GM21717 (cell line): Measurements from ENCODE around the gene GP1BA.

Source experiments
- ATAC-seq: cut with Tn5 transposase; IDR thresholded peaks from one replicate; pipeline ENCODE4 v1.9.1; 2021; ENCODE audit warnings: mild to moderate bottlenecking, moderate library complexity; ENCODE audit not compliant: unreplicated experiment

GP1BA gene

DNA sequence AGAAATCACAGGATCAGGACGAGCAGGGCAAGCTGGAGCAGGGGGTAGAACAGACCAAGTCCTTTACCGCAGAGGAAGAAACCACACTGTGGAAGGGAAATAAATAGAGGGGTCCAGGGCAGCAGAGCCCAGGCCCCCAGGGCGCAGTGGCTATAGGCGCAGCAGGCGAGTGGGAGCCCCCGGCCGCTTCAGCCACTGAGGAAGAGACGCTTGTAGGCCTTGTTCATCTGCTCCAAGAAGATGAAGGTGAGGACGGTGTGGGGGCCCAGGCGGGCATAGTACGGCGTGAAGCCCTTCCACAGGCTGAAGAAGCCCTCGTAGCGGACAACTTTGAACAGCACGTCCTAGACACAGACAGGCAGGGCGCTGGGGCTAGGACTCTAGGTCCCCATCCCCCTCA lies 5.5 kb downstream of the GP1BA start:
- ATAC-seq: no peak

- no peak for ATAC-seq
Observed at GRCh38 chr17:4938069-4938491, 6.0 kb downstream of the GP1BA start.

- ATAC-seq: no peak
Observed at GRCh38 chr17:4938688-4939545, 6.8 kb downstream of the GP1BA start.

DNA sequence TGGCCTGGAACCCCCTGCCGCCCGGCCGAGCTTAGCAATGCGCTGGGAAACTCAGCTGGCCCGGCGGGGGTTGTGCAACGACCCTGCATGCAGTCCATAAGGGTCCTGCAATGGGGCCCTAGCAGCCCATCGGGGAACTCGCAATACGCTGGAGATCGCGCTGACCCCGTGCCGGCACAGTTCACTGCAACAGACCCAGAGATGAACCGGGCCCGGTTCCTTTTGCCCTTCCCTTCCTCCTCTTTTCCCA lies 7.4 kb downstream of the GP1BA start:
- peak; percentile 10 for ATAC-seq

DNA sequence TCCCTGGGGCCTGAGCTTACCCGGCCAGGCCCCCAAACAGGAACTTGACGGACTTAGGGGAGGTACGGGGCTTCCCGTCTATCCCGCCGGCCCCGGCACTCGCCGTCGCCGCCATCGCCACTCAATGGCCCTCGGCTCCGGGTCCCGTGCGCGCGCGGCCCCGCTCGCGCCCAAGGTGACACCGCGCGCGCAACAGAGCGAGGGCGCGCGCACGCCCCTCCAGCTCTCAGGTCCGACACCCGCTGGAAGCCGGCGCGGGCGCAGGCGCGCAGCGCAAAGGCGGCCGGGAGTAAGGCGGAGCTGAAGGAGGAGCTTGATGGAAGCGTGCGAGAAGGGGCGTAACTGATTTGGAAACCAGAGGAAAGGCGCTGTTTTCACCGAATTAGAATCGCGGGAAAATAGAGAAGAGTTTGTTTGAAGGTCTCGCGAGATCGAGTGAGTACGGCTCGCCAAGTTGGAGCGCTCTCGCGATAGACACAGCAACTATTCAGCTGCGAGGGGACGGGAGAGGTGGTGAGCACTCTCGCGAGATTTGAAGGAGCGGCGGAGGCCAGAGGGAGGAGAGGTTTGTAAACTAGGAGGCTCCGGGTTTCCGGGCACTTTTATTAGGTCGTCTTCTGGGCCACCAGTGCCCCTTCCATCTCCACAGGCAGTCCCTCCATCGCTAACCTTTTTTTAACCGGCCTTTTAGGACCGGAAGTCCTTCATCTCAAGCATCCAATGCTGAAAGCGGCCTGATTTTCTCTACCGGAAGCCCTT lies 7.9 kb downstream of the GP1BA start, which contains the start of the genes RNF167 and SLC25A11:
Gene RNF167, plus strand, starts transcription at position 473 of the 759 bp plus-strand sequence. CDS start 642 bp downstream, outside the sequence.
Gene SLC25A11, minus strand, starts transcription at position 251 of the 759 bp plus-strand sequence. Its CDS starts 136 bp downstream, at position 115.
- ATAC-seq: peak; percentile 61

- no peak for ATAC-seq
Observed at GRCh38 chr17:4940555-4941318, 8.7 kb downstream of the GP1BA start.

- ATAC-seq: no peak
Observed at GRCh38 chr17:4941319-4941610, 9.2 kb downstream of the GP1BA start.

DNA sequence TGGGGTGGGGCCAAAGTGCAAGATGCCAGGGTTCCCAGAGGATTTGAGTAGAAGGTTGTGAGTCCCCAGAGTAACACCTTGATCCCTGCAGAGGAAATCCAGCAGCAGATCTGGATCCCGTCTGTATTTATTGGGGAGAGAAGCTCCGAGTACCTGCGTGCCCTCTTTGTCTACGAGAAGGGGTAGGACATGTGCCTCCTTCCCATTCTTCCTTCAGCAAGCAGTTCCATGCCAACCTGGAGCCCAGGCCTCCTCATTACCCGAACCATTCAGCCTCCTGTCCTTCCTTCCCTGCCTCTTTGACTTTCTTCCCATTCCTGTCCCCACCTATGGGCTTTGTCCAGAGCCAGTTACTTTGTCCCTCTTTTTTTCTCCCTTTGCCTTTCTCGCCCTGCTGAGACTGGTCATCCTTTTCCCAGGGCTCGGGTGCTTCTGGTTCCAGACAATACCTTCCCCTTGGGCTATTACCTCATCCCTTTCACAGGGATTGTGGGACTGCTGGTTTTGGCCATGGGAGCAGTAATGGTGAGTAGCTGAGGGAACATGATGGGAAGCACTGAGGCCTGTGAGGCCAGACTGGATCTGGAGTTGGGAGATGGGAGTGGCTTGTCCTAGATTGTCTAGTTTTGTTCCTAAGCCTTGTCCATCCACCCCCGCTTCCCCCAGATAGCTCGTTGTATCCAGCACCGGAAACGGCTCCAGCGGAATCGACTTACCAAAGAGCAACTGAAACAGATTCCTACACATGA lies 10.9 kb downstream of the GP1BA start:
- ATAC-seq: no peak

- no peak for ATAC-seq
Observed at GRCh38 chr17:4944163-4944553, 12.1 kb downstream of the GP1BA start.

GRCh38 chr17:4944554-4945175 lies 12.6 kb downstream of the GP1BA start:
- ATAC-seq: no peak

DNA sequence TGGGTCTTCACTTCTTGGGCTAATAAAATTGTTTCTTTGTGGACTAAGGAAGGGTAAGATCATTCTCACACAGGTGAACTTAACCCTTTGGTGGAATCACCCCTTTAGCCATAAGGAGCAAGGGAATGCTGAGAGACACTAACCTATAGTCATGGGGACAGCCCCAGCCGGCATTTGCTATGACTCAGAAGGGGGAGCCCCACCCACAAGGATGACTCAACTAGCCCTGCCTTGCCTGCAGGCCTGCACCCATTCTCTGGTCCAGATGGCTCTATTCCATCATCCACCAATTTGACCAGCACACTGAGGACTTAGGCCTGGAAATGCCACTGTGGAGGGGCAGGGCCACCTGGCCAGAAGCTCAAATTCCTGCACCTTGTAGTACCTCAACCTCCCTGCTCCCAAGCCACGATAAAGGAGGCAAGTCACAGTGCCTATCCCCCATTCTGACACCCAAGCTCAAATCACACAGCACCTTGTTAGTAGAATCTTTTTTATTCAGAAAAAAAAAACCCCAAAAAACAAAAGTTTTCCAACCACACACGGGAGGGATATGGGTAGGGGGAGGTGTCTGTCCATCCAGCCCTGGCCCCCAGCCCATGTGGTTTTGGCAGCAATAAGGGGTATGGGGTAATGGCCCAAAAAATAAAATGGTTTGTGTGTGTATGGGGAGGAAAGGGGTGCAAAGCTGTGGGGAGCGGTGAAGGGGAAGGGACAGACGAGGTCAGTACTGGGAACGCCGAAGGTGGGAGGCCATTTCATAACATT lies 13.3 kb downstream of the GP1BA start:
- no peak for ATAC-seq

DNA sequence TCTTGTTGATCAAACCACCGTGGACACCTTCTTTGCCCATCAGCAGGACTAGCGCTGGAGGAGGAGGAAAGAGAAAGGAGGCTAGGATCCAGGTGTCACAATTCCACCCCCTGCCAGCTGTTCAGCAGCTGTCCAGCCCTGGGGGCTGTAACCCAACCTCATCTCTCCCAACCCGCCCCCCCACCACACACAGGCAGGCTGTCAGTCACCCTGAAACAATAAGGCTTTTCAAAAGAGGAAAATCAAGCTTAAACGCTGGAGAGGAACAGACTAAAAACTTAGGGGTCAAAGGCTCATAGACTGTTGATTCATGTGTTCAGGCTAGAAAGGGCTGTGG lies 13.8 kb downstream of the GP1BA start:
- ATAC-seq: no peak

DNA sequence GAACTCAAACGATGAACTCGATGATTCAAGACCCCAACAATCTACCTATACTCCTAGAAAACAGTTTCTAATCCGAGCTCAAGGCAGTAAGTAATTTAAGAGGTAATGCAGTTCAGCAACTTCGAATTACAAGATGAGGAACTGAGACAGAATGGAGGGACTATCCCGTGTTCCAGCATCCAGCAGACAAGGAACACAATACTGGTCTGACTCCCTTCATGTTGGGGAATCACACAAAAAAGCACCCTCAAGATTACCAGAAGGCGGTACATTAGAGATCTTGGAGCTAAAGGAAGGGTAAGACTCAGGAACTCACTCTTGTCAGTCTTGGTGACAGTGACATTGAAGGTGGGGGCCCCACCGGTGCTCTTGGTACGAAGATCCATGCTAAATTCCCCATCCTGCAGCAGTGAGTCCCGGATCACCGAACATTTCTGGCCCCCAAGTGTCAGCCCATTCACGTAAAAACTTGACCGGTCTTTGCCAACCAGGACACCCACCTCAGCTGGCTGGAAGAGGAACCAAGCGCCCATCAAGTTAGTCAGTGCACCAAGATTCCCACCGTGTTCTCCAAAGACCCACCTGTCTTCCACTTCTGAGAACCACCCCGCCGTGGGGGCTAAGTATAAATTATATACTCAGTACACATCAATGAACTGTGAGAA lies 14.4 kb downstream of the GP1BA start:
- ATAC-seq: no peak

DNA sequence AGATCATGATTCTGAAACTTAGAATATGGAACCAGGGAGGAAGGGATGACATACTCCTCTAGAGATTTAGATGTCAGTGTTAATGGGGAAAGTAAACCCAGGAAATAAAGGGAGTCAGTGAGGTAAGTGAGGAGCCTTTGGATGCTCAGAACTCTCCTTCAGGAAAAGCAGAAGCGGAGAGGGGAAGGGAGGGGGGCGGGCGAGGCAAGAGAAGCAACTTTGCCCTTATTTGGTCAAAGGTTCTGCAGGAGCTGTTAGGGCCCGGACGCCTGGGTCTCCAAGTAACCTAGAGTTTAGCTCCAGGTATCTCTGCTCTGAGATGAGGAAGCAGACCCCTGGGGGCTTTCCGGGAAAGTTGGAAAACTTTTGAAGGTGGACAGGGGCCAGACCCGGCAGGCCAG lies 14.9 kb downstream of the GP1BA start:
- ATAC-seq: no peak

DNA sequence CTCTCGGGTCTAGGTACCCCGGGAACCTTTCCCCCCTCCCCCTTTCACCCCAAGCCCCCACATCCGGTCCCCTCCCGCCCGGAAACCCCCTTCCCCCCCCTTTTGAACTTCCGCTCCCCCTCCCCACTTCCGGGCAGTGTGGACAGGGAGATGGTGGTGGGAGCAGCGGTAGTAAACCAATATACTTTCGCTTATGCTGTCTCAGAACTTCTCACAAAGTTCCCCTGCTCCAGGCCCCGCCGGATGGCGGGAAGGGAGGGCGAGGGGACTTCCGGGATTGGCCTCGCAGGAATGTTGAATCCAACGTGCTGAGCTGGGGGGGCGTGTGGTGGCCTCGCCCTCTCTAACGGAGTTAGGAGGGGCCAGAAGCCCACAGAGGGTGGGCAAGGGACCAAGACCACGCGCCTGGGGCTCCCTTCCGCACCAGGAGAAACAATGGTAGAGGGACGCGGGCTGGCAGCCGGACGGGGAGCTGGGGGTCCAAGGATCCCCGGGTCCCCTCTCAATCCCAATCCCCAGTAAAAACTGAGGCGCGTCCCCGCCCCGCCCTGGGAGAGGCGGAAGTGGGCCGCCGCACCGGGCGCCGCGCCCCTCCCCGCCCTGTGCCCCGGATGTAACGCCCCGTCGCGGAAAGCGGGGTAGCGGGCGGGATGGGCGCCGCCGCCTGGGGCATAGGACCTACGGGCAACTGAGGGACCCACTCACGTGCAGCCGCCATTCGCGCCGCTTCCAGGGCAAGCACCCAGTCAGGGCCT lies 15.5 kb downstream of the GP1BA start:
- ATAC-seq: no peak

GRCh38 chr17:4948166-4948930 lies 16.3 kb downstream of the GP1BA start, which contains the start of gene PFN1:
Gene PFN1, minus strand, starts transcription at chr17:4948530. Its CDS starts 136 bp downstream, at chr17:4948394.
- ATAC-seq: no peak

- ATAC-seq: peak; percentile 32
Observed at GRCh38 chr17:4948931-4949320, 16.8 kb downstream of the GP1BA start.
